Type B pancreatic cell (in vitro differentiated cells): Measurements from ENCODE around the gene ELK3. TPM values are rescaled to one million over a fixed set of nuclear protein-coding genes. Genes with fewer than 3 reads are reported as not detected.

Source experiments
- DNase-seq: peaks from one replicate; pipeline ENCODE4 v3.0.0; 2021; ENCODE audit warnings: mixed read lengths; ENCODE audit not compliant: unreplicated experiment; ENCODE audit errors: extremely low spot score
- H3K27ac Mint-ChIP-seq: 2 replicates; pipeline ENCODE4 v1.8.0; 2021; ENCODE audit warnings: mild to moderate bottlenecking, mixed read lengths
- H3K27me3 Mint-ChIP-seq: 2 replicates; pipeline ENCODE4 v1.8.0; 2021; ENCODE audit warnings: mixed read lengths
- H3K36me3 Mint-ChIP-seq: 2 replicates; pipeline ENCODE4 v1.8.0; 2021; ENCODE audit warnings: mixed read lengths
- H3K4me1 Mint-ChIP-seq: one replicate; pipeline ENCODE4 v1.8.0; 2021; ENCODE audit warnings: mixed read lengths; ENCODE audit not compliant: unreplicated experiment
- H3K4me3 Mint-ChIP-seq: 2 replicates; pipeline ENCODE4 v1.8.0; 2021; ENCODE audit warnings: mild to moderate bottlenecking, mixed read lengths
- H3K9me3 Mint-ChIP-seq: 2 replicates; pipeline ENCODE4 v1.8.0; 2021; ENCODE audit warnings: mixed read lengths
- CTCF ChIP-seq: fragments of 200-600 bp; sonication (generic); conservative IDR thresholded peaks from 2 replicates; pipeline ENCODE4 v1.5.0; 2021; ENCODE audit warnings: antibody characterized with exemption, mild to moderate bottlenecking
- total RNA-seq: library from RNA; stranded (reverse); gene quantifications from 2 replicates; pipeline ENCODE4 v1.2.1, GENCODE V29; 2021; ENCODE audit warnings: low replicate concordance

The ELK3 gene
- total RNA-seq, 1 donor from 2014 or later = 17.6 TPM

GRCh38 chr12:96303653-96304052 is 109.5 kb downstream of the ELK3 start:
- H3K36me3 Mint-ChIP-seq = peaks cover 9% of the 10 kb centered on the region
- no peaks in the 10 kb centered on the region for H3K9me3 Mint-ChIP-seq
- DNase-seq = no peak
- H3K27ac Mint-ChIP-seq = no peak overlapping the region
- H3K27me3 Mint-ChIP-seq = no peaks in the 10 kb centered on the region
- no peaks in the 10 kb centered on the region for H3K4me1 Mint-ChIP-seq
- TF ChIP-seq CTCF = no peak
- H3K4me3 Mint-ChIP-seq = no peak overlapping the region

GRCh38 chr12:96305665-96306064 is 111.5 kb downstream of the ELK3 start:
- H3K36me3 Mint-ChIP-seq = peaks cover 11% of the 10 kb centered on the region
- H3K4me3 Mint-ChIP-seq = no peak overlapping the region
- no peak for TF ChIP-seq CTCF
- H3K9me3 Mint-ChIP-seq = no peaks in the 10 kb centered on the region
- no peaks in the 10 kb centered on the region for H3K4me1 Mint-ChIP-seq
- no peak overlapping the region for H3K27ac Mint-ChIP-seq
- DNase-seq = no peak
- no peaks in the 10 kb centered on the region for H3K27me3 Mint-ChIP-seq

GRCh38 chr12:96308881-96309280 is 114.7 kb downstream of the ELK3 start:
- DNase-seq = no peak
- no peak overlapping the region for H3K27ac Mint-ChIP-seq

DNA sequence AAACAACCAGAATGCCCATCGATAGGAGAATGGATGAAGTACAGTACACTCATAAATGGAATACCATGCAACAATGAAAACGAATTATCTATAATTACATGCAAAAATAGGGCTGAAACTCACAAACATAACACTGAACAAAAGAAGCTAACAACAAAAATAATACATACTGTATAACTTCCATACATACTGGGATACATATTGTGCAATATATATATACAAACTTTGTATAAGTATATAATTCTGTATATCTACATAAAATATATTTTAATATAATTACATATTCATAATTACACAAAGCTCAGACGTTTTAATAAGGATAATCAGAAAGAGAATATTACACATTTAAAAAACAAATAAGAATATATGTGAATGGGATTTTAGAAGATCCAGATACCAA is 115.9 kb downstream of the ELK3 start:
- H3K4me3 Mint-ChIP-seq = no peak overlapping the region
- no peaks in the 10 kb centered on the region for H3K4me1 Mint-ChIP-seq
- no peak for TF ChIP-seq CTCF
- no peaks in the 10 kb centered on the region for H3K27me3 Mint-ChIP-seq
- no peak overlapping the region for H3K27ac Mint-ChIP-seq
- no peak for DNase-seq
- peaks cover 11% of the 10 kb centered on the region for H3K36me3 Mint-ChIP-seq
- no peaks in the 10 kb centered on the region for H3K9me3 Mint-ChIP-seq

More at GRCh38 chr12:96308881-96309280, 114.7 kb downstream of the ELK3 start:
- Mint-ChIP-seq H3K36me3 (peaks cover 11% of the 10 kb centered on the region), H3K4me3 (no peak overlapping the region), H3K4me1 (no peaks in the 10 kb centered on the region), H3K27me3 (no peaks in the 10 kb centered on the region), H3K9me3 (no peaks in the 10 kb centered on the region)
- TF ChIP-seq CTCF = no peak

GRCh38 chr12:96311191-96311590 is 117.0 kb downstream of the ELK3 start:
- no peak for DNase-seq
- H3K27me3 Mint-ChIP-seq = no peaks in the 10 kb centered on the region
- no peak overlapping the region for H3K27ac Mint-ChIP-seq
- peaks cover 5% of the 10 kb centered on the region for H3K4me1 Mint-ChIP-seq
- peaks cover 11% of the 10 kb centered on the region for H3K36me3 Mint-ChIP-seq
- H3K9me3 Mint-ChIP-seq = no peaks in the 10 kb centered on the region
- H3K4me3 Mint-ChIP-seq = no peak overlapping the region
- no peak for TF ChIP-seq CTCF

- TF ChIP-seq CTCF = no peak
- peaks cover 11% of the 10 kb centered on the region for H3K36me3 Mint-ChIP-seq
- no peak for DNase-seq
- H3K27ac Mint-ChIP-seq = no peak overlapping the region
- H3K4me1 Mint-ChIP-seq = peaks cover 5% of the 10 kb centered on the region
- H3K27me3 Mint-ChIP-seq = no peaks in the 10 kb centered on the region
- H3K4me3 Mint-ChIP-seq = no peak overlapping the region
- H3K9me3 Mint-ChIP-seq = no peaks in the 10 kb centered on the region
Observed at GRCh38 chr12:96313606-96314005, 119.4 kb downstream of the ELK3 start.
